HepG2 (cell line): ENCODE measurements around the gene SPRYD4.

Source experiments
- POGK ChIP-seq: sonication (generic); formaldehyde crosslinking; conservative IDR thresholded peaks from 2 replicates; pipeline ENCODE4 v1.8.0; 2022; ENCODE audit warnings: mild to moderate bottlenecking, moderate library complexity, missing genetic modification reagents
- STAT5B ChIP-seq: sonication (generic); formaldehyde crosslinking; IDR thresholded peaks from 2 replicates; pipeline ENCODE4 v1.4.0; 2020; ENCODE audit warnings: missing genetic modification reagents
- ZBTB26 ChIP-seq: IDR thresholded peaks from 2 replicates; pipeline ENCODE4 v1.6.1; 2016; ENCODE audit warnings: missing compliant biosample characterization, missing genetic modification reagents, borderline replicate concordance
- ZNF274 ChIP-seq: sonication (generic); formaldehyde crosslinking; IDR thresholded peaks from 2 replicates; pipeline ENCODE4 v1.5.1; 2020; ENCODE audit warnings: mild to moderate bottlenecking, missing genetic modification reagents
- ZNF460 ChIP-seq: sonication (generic); formaldehyde crosslinking; IDR thresholded peaks from 2 replicates; pipeline ENCODE4 v1.5.1; 2020; ENCODE audit warnings: missing genetic modification reagents, mild to moderate bottlenecking, borderline replicate concordance
- ZNF660 ChIP-seq: sonication (generic); formaldehyde crosslinking; IDR thresholded peaks from 2 replicates; pipeline ENCODE4 v1.5.1; 2020; ENCODE audit warnings: mild to moderate bottlenecking, low read depth, missing genetic modification reagents, borderline replicate concordance

GRCh38 chr12:56490360-56490759 lies 22.0 kb downstream of the SPRYD4 start:
- TF ChIP-seq STAT5B (no peak), POGK (CRISPR knock-in tag) (no peak), ZNF460 (CRISPR knock-in tag) (no peak), ZNF274 (CRISPR knock-in tag) (no peak), ZNF660 (CRISPR knock-in tag) (no peak), ZBTB26 (CRISPR knock-in tag) (no peak)
